ENCODE measurements around the gene ZNF174.

DNA sequence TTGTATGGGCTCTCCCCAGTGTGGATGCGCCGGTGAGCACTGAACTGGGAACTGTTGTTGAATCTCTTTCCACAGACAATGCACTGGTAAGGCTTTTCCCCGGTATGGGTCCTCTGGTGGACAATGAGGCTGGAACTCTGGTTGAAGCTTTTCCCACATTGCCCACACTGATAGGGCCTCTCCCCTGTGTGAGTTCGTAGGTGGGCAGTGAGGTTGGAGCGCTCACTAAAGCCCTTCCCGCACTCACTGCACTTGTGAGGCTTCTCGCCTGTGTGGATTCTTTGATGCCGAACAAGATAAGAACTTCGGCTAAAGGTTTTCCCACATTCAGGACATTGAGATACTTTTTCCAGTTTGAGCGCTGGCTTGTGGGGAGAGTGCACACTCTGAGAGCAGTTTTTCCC, 18.0 kb upstream of the ZNF174 start:
- TF ChIP-seq, protein P1, sequence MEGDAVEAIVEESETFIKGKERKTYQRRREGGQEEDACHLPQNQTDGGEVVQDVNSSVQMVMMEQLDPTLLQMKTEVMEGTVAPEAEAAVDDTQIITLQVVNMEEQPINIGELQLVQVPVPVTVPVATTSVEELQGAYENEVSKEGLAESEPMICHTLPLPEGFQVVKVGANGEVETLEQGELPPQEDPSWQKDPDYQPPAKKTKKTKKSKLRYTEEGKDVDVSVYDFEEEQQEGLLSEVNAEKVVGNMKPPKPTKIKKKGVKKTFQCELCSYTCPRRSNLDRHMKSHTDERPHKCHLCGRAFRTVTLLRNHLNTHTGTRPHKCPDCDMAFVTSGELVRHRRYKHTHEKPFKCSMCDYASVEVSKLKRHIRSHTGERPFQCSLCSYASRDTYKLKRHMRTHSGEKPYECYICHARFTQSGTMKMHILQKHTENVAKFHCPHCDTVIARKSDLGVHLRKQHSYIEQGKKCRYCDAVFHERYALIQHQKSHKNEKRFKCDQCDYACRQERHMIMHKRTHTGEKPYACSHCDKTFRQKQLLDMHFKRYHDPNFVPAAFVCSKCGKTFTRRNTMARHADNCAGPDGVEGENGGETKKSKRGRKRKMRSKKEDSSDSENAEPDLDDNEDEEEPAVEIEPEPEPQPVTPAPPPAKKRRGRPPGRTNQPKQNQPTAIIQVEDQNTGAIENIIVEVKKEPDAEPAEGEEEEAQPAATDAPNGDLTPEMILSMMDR (IDR thresholded peaks at IDR 0.05; ENCODE audit: poor library complexity, severe bottlenecking): no peak
- TF ChIP-seq POLR2AphosphoS5 (IDR thresholded peaks at IDR 0.05) (no peak), RAD21 (conservative IDR thresholded peaks at IDR 0.05) (no peak), EZH2 (IDR thresholded peaks at IDR 0.05; ENCODE audit: borderline replicate concordance, insufficient read depth, low read length, poor library complexity, severe bottlenecking) (no peak), EP300 (conservative IDR thresholded peaks at IDR 0.05; ENCODE audit: poor library complexity, severe bottlenecking) (no peak), TAF1 (IDR thresholded peaks at IDR 0.05; ENCODE audit: low read depth) (no peak)
- TF ChIP-seq, protein P2, sequence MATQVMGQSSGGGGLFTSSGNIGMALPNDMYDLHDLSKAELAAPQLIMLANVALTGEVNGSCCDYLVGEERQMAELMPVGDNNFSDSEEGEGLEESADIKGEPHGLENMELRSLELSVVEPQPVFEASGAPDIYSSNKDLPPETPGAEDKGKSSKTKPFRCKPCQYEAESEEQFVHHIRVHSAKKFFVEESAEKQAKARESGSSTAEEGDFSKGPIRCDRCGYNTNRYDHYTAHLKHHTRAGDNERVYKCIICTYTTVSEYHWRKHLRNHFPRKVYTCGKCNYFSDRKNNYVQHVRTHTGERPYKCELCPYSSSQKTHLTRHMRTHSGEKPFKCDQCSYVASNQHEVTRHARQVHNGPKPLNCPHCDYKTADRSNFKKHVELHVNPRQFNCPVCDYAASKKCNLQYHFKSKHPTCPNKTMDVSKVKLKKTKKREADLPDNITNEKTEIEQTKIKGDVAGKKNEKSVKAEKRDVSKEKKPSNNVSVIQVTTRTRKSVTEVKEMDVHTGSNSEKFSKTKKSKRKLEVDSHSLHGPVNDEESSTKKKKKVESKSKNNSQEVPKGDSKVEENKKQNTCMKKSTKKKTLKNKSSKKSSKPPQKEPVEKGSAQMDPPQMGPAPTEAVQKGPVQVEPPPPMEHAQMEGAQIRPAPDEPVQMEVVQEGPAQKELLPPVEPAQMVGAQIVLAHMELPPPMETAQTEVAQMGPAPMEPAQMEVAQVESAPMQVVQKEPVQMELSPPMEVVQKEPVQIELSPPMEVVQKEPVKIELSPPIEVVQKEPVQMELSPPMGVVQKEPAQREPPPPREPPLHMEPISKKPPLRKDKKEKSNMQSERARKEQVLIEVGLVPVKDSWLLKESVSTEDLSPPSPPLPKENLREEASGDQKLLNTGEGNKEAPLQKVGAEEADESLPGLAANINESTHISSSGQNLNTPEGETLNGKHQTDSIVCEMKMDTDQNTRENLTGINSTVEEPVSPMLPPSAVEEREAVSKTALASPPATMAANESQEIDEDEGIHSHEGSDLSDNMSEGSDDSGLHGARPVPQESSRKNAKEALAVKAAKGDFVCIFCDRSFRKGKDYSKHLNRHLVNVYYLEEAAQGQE (IDR thresholded peaks at IDR 0.05; ENCODE audit: borderline replicate concordance): no peak

Data from neural cell (in vitro differentiated cells).